Body of pancreas (tissue), 4 donors: ENCODE results near the gene CSTB. TPM values are rescaled to one million over a fixed set of nuclear protein-coding genes. Genes with fewer than 3 reads are reported as not detected.

Source experiments
- ATAC-seq: fragments of 150-250 bp; one replicate; pipeline ENCODE4 v1.9.1; 2016
- DNase-seq, 4 donors: peaks; one replicate each; pipeline ENCODE4 v3.0.0-alpha.2; 2019
- H3K27ac ChIP-seq, 4 donors: fragments of 200-600 bp; sonication (generic); 1 replicate in 3 of 4; 2 replicates in 1 of 4; pipeline versions ENCODE4 v1.5.1 to v1.6.1; 2016 to 2019; ENCODE audit warnings: mild to moderate bottlenecking in 1 of 4, mixed read lengths in 1 of 4, moderate library complexity in 1 of 4
- H3K27me3 ChIP-seq, 2 donors: fragments of 200-600 bp; sonication (generic); one replicate each; pipeline ENCODE4 v1.6.0; 2016; ENCODE audit warnings: mild to moderate bottlenecking in 1 of 2
- H3K36me3 ChIP-seq, 2 donors: fragments of 200-600 bp; sonication (generic); replicated peaks in 1 of 2; 2 replicates each; pipeline ENCODE4 v1.5.1; 2016; ENCODE audit warnings: low read depth in 2 of 2; ENCODE audit not compliant: insufficient read depth in 1 of 2
- H3K4me1 ChIP-seq: fragments of 200-600 bp; sonication (generic); one replicate; pipeline ENCODE4 v1.6.0; 2016
- H3K4me3 ChIP-seq, 2 donors: fragments of 200-600 bp; sonication (generic); 1 replicate in 1 of 2; 2 replicates in 1 of 2; pipeline ENCODE4 v1.5.1; 2016 to 2019
- H3K9me3 ChIP-seq, 3 donors: fragments of 200-600 bp; sonication (generic); 1 replicate in 2 of 3; 2 replicates in 1 of 3; pipeline ENCODE4 v1.5.1; 2016
- CTCF ChIP-seq, 7 experiments: fragments of 450-650 bp in 4 of 7; fragments of 200-600 bp in 3 of 7; sonication (generic) in 3 of 7; IDR thresholded peaks; one replicate each; pipeline ENCODE4 v1.5.1; 2016 to 2019; ENCODE audit warnings: antibody characterized with exemption in 7 of 7
- POLR2A ChIP-seq, 3 donors: fragments of 450-650 bp; IDR thresholded peaks; one replicate each; pipeline ENCODE4 v1.6.1; 2016; ENCODE audit warnings: antibody characterized with exemption in 3 of 3, mild to moderate bottlenecking in 2 of 3
- WGBS, 2 donors: methylation state at CpG; one replicate each; pipeline ENCODE4 v1.1.5; 2017; 5-methylcytosine and 5-hydroxymethylcytosine counted together
- intact Hi-C: fragments of 100-400 bp; cut with DNase I; formaldehyde crosslinking; loops from one replicate; pipeline ENCODE4 v1.15.1; 2023
- total RNA-seq, 2 donors: library from RNA; depleted of rRNA; stranded (reverse); fragments of >200 nt; gene quantifications; one replicate each; pipeline ENCODE4 v1.1.0, GENCODE V29; 2016

Gene CSTB
- total RNA-seq, 2 donors from 2014 or later: 8.6 to 11.9 TPM

GRCh38 chr21:43810505-43811261, 34.6 kb upstream of the CSTB start:
- Histone ChIP-seq H3K27me3 (no peaks in the 10 kb centered on the region), H3K4me1 (peaks cover 15% of the 10 kb centered on the region), H3K4me3 (no peak overlapping the region), H3K27ac (no peak overlapping the region), H3K36me3 (no peaks in the 10 kb centered on the region), H3K9me3 (no peaks in the 10 kb centered on the region)
- DNase-seq: peak; percentile 84 to 88 (median 86)
- intact Hi-C loops: no loop called here
- TF ChIP-seq CTCF (IDR thresholded peaks at IDR 0.05): peak; percentile 84 to 98 (median 92)
- no peak for TF ChIP-seq POLR2A (IDR thresholded peaks at IDR 0.05)
- 9 to 17% methylated on average over 14 to 23 of the region's 23 CpGs for WGBS, 2 donors
- ATAC-seq: peak; percentile 87

GRCh38 chr21:43809853-43810504, 33.9 kb upstream of the CSTB start:
- Histone ChIP-seq H3K27me3 (no peaks in the 10 kb centered on the region), H3K36me3 (no peaks in the 10 kb centered on the region), H3K4me1 (peaks cover 15% of the 10 kb centered on the region), H3K27ac (no peak overlapping the region), H3K9me3 (no peaks in the 10 kb centered on the region), H3K4me3 (no peak overlapping the region)
- no peak for DNase-seq
- TF ChIP-seq CTCF (IDR thresholded peaks at IDR 0.05): no peak
- no peak for TF ChIP-seq POLR2A (IDR thresholded peaks at IDR 0.05)
- no peak for ATAC-seq
- WGBS, 2 donors: 47 to 55% methylated on average over 17 to 26 of the region's 26 CpGs
- intact Hi-C loops: no loop called here

GRCh38 chr21:43809346-43809799, 33.3 kb upstream of the CSTB start:
- ATAC-seq (no peak), DNase-seq (no peak)
- H3K9me3 ChIP-seq: no peaks in the 10 kb centered on the region
- no peak overlapping the region for H3K27ac ChIP-seq
- intact Hi-C loops: no loop called here
- no peak overlapping the region for H3K4me3 ChIP-seq
- TF ChIP-seq POLR2A (IDR thresholded peaks at IDR 0.05): no peak
- no peak for TF ChIP-seq CTCF (IDR thresholded peaks at IDR 0.05)
- H3K36me3 ChIP-seq: no peaks in the 10 kb centered on the region
- H3K27me3 ChIP-seq: no peaks in the 10 kb centered on the region
- H3K4me1 ChIP-seq: peaks cover 9% of the 10 kb centered on the region
- 72 to 78% methylated on average over 13 to 16 of the region's 16 CpGs for WGBS, 2 donors

GRCh38 chr21:43808832-43809251, 32.7 kb upstream of the CSTB start:
- intact Hi-C loops: no loop called here
- no peak for DNase-seq

More at GRCh38 chr21:43808832-43809251, 32.7 kb upstream of the CSTB start:
- no peaks in the 10 kb centered on the region for H3K27me3 ChIP-seq
- 70 to 79% methylated on average over 4 to 22 of the region's 22 CpGs for WGBS, 2 donors
- H3K36me3 ChIP-seq: no peaks in the 10 kb centered on the region
- no peak for TF ChIP-seq CTCF (IDR thresholded peaks at IDR 0.05)
- no peak for TF ChIP-seq POLR2A (IDR thresholded peaks at IDR 0.05)
- no peaks in the 10 kb centered on the region for H3K9me3 ChIP-seq
- H3K4me1 ChIP-seq: peaks cover 8% of the 10 kb centered on the region
- no peak for ATAC-seq
- no peak overlapping the region for H3K4me3 ChIP-seq
- H3K27ac ChIP-seq: no peak overlapping the region
